Activated CD4-positive, CD25-positive, alpha-beta regulatory T cell treated with anti-CD3 and anti-CD28 coated beads, Interleukin-2, amount 50 U/mL, for 24 hours (primary cell): ENCODE measurements around the gene SUDS3.
"Not testable (repeated sequence)": the region's sequence is repeated elsewhere in the genome, so short reads cannot be mapped to it uniquely, and the experiment has no call there.

ENCODE experiments used
- ATAC-seq, 2 donors: fragments of 150-1000 bp; cut with Tn5 transposase; one replicate each; pipeline ENCODE4 v1.10.0; 2021; ENCODE audit warnings: mild to moderate bottlenecking in 1 of 2, moderate library complexity in 1 of 2

Gene SUDS3

GRCh38 chr12:118398524-118398923 lies 22.2 kb downstream of the SUDS3 start:
- ATAC-seq = no peak

DNA sequence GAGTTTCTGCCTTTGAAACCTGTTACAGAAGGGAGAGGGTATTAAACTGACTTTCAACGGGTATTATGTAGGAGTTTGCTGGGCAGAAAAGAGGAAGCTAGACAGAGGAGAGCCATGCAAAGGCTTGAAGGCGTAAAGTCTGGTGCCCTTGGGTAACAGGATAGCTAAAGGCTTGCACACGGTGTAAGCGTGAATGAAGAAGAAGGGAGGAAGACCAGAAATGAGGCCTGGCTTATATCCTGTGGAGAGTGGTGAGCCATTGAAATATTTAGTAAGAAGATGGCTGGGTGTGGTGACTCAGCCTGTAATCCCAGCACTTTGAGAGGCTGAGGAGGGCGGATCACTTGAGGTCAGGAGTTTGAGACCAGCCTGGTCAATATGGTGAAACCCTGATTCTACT lies 22.6 kb downstream of the SUDS3 start:
- no peak for ATAC-seq

DNA sequence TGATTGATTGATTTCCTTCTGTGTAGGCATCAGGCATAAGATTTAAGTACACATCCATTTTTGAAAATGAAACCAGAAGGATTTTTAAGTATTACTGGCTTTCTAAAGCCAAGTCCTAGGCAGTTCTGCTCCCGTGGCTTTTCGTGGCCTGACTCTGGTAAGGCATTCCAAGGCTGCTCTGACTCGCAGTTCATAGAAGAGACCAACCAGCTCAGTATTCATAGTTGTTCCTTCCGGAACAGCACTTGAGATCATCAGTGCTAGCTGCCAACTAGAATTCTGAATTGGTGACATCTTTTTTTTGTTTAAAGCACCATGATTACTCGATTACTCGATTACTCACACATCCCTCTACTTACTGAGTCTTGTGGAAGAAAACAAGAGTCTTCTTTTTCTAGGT lies 25.9 kb downstream of the SUDS3 start:
- ATAC-seq = no peak

GRCh38 chr12:118404876-118405521 lies 28.6 kb downstream of the SUDS3 start:
- peak; percentile 46 to 66 for ATAC-seq

- ATAC-seq = not testable (repeated sequence)
These were observed 31.9 kb downstream of the SUDS3 start for GRCh38 chr12:118408241-118408640.

DNA sequence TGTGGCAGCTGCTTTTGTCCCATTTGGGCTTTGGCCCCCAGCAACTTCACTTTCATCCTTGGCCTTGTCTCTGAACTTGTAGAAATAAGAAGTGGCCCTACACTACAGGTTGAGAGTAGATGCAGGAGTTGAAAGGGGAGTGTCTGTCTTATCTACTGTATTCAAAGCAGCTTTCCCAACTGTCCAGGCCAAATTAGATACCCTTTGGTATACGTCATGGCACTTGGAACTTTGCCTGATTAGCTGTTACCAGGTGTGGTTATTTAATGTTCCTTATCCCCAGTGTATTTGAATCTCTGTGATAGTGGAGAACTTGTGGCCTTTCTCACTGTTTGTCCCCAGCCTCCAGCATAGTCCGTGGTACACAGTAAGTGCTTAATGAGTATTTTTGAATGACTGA lies 33.5 kb downstream of the SUDS3 start:
- no peak for ATAC-seq

GRCh38 chr12:118417942-118418341 lies 41.6 kb downstream of the SUDS3 start:
- ATAC-seq = no peak

- ATAC-seq = no peak
These were observed 42.2 kb downstream of the SUDS3 start for GRCh38 chr12:118418385-118419057.

DNA sequence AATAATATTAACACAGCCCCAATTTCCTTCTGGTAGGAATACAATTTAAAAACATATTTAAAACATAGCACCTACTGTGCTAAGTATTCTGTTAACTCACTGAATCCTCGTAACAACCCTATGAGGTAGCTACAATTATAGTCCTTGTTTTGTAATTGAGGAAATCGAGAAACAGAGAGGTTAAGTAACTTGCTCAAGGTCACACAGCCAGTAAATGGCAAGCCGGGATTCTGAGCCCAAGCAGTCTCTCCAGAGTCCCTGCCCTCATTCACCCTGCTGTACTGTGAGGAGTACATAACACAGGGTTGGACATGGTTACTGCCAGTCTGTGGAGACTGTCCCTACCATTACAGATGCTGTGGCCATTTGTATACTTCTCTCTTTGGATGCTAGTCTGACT lies 44.3 kb downstream of the SUDS3 start:
- ATAC-seq = no peak

- no peak for ATAC-seq
These were observed 48.5 kb downstream of the SUDS3 start for GRCh38 chr12:118424884-118425283.

DNA sequence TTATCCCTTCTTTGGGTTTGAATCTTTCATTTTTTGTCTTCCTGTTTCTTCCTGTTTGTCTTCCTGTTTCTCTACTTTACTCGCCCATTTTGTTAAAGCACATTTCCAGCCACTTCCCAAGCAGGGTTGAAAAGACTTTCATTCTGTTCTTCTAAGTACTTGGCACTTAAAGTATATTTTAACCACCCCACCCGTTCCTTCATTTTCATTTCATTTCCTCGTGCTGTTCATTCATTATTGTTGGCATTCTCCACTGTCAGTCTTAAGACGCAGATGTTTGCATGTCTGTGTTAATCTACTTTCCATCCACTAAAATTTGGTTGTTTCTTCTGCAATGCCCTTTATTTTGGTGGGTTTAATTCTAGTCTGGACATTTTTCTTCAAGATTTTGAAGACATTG lies 49.0 kb downstream of the SUDS3 start:
- no peak for ATAC-seq

DNA sequence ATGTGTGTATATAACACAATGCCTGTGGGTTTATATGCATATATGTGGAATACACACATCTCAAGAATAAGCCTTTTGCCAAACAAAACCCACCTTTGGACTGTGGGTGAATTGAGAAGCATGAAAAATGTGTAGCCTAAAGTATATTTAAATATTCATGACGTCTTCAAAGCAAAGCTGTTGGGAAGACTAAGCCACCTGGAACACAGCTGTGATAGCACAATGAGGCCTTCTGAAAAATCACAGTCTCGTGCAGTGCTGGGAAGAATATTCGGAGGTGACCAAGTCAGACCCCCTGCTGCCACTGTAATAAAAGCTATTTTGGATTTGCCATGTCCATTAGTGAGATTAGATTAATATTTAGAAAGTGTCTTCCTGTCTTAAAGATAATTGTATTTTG lies 51.5 kb downstream of the SUDS3 start:
- no peak for ATAC-seq

DNA sequence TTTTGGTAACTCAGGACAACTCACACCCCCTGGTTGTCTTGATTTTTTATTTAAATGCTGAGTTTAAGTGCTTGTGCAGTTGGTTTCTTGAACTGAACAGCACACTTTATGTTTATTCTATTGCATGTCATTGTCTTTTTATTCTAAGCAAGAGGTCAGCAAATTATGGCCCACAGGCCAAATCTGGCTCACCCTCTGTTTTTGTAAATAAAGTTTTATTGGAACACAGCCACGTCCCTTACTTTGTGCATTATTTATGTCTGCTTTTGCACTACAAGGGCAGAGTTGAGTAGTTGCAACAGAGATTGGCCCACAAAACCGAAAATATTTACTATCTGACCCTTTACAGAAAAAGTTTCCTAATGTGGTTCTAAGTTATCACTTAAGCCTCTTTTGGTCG lies 52.3 kb downstream of the SUDS3 start:
- no peak for ATAC-seq

- no peak for ATAC-seq
These were observed 53.5 kb downstream of the SUDS3 start for GRCh38 chr12:118429688-118430383.

- no peak for ATAC-seq
These were observed 54.2 kb downstream of the SUDS3 start for GRCh38 chr12:118430516-118430915.

DNA sequence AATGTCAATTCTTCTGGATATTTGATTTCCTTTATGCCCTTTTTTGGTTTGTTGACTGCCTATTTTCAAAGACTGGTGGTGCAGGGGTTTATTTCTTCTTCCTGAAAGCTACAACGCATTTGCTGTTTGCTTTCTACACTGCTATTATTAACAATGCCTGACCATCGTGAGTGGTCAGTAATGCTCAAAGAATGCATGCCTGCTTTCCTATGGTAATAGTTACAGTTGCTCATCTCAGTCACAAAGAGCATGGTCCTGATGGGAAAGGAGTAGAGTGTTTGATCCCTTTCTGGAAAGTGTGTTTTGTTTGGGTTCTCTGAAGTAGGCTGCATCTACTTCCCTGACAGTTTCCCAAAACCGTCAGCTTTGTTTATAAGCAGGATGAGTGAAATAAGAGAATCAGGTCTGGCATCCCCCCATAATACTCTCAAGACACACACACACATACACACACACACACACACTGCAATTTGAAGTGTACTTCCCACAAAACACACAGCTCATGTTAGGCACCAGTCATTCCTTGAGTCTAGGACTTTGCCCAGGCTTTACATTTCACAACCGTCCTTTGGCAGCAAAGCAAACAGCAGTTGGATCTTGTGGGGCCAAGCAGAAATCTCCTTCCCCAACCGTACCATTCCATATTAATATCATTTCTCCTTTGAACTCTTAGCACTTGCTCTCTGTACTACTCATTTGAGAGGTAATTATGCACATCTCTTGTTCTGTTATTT lies 56.6 kb downstream of the SUDS3 start:
- no peak for ATAC-seq

DNA sequence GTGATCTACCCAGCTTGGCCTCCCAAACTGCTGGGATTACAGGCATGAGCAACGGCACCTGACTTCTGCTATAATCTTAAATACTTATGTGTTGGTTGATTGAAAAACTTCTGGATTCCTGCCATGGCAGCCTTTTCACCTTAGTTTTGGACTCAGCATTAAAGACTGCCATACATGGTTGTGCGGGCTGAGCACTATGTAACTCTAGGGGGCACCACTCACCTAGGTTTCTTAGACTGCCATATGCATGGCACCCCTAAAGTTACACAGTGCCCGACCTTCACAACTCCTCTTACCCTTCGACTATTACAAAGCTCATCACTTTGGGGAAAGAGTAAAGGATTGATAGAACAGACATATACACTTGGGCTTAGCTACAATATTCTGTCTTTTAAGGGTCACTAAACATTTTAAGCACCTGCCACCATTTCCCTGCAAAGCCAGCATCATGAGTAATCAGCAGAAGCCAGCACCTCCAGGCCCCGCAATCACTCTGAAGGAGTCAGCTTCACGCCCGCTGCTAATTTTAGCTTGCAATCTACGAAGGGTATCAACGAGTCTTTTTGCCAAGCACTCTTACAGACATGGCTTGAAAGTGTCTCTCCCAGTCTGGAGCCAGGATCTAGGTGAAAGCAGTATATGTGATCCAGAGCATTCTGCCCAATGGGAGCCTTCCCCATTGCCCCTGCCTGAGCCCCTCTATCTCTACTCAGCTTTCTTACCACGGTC lies 59.8 kb downstream of the SUDS3 start:
- ATAC-seq = no peak

GRCh38 chr12:118436986-118437385 lies 60.6 kb downstream of the SUDS3 start:
- no peak for ATAC-seq

- no peak for ATAC-seq
These were observed 62.7 kb downstream of the SUDS3 start for GRCh38 chr12:118439068-118439467.

- no peak for ATAC-seq
These were observed 69.9 kb downstream of the SUDS3 start for GRCh38 chr12:118446247-118446646.

- no peak for ATAC-seq
These were observed 70.8 kb downstream of the SUDS3 start for GRCh38 chr12:118447181-118447580.

DNA sequence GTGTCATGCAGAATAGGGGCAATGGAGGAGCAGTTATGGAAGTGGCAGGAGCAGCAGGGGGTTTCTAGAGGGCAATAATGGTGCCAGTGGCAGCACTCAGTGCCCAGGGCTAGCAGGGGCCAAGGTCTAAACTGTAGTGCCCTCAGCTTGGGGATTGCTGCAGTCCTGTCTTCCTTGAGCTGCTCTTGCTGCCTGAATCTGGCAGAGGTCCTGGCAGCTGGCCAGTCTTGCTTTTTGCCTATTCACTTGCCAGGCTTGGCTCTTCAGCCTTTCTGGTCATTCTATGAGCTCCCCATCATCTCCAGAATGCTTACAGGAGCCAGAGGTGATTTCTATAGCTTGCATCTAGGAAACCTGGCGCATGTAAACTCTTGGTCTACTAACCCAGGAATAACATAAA lies 72.0 kb downstream of the SUDS3 start:
- no peak for ATAC-seq

- no peak for ATAC-seq
These were observed 79.0 kb downstream of the SUDS3 start for GRCh38 chr12:118455327-118455726.
